MM.1S (cell line): ENCODE data around the gene EIF4B.

Source experiments
- DNase-seq: peaks from one replicate; pipeline ENCODE4 v3.0.0-alpha.2; 2015
- H2AFZ ChIP-seq: fragments of 300-600 bp; sonication (generic); 2 replicates; pipeline ENCODE4 v1.6.0; 2016; ENCODE audit warnings: antibody characterized with exemption, low read length
- H3F3A ChIP-seq: fragments of 300-600 bp; sonication (generic); 2 replicates; pipeline ENCODE4 v1.6.1; 2016; ENCODE audit warnings: mild to moderate bottlenecking, antibody characterized with exemption, low read length, moderate library complexity, mixed read lengths; ENCODE audit not compliant: insufficient read depth
- H3K27ac ChIP-seq: fragments of 300-600 bp; sonication (generic); 2 replicates; pipeline ENCODE4 v1.5.1; 2016; ENCODE audit warnings: mild to moderate bottlenecking, low read length
- H3K27me3 ChIP-seq: fragments of 300-600 bp; sonication (generic); replicated peaks from 2 replicates; pipeline ENCODE4 v1.6.0; 2016; ENCODE audit warnings: low read length; ENCODE audit not compliant: insufficient read depth
- H3K36me3 ChIP-seq: fragments of 300-600 bp; sonication (generic); replicated peaks from 2 replicates; pipeline ENCODE4 v1.6.1; 2016; ENCODE audit warnings: mild to moderate bottlenecking, low read length, mixed read lengths; ENCODE audit not compliant: insufficient read depth
- H3K4me1 ChIP-seq: fragments of 300-600 bp; sonication (generic); 2 replicates; pipeline ENCODE4 v1.6.1; 2016; ENCODE audit warnings: low read length, mixed read lengths
- H3K4me2 ChIP-seq: fragments of 300-600 bp; sonication (generic); 2 replicates; pipeline ENCODE4 v1.6.0; 2016; ENCODE audit warnings: low read depth, low read length
- H3K4me3 ChIP-seq: fragments of 300-600 bp; sonication (generic); 2 replicates; pipeline ENCODE4 v1.5.1; 2016; ENCODE audit warnings: low read length, mixed read lengths
- H3K79me2 ChIP-seq: fragments of 300-600 bp; sonication (generic); 2 replicates; pipeline ENCODE4 v1.6.1; 2016; ENCODE audit warnings: mixed run types, low read length, mixed read lengths
- H3K9ac ChIP-seq: fragments of 300-600 bp; sonication (generic); 2 replicates; pipeline ENCODE4 v1.6.1; 2016; ENCODE audit warnings: low read length, mixed read lengths
- H3K9me2 ChIP-seq: fragments of 300-600 bp; sonication (generic); replicated peaks from 2 replicates; pipeline ENCODE4 v1.6.1; 2016; ENCODE audit warnings: mild to moderate bottlenecking, low read length, mixed read lengths; ENCODE audit not compliant: insufficient read depth
- H3K9me3 ChIP-seq: fragments of 300-600 bp; sonication (generic); replicated peaks from 2 replicates; pipeline ENCODE4 v1.6.1; 2016; ENCODE audit warnings: mild to moderate bottlenecking, low read length, mixed read lengths; ENCODE audit not compliant: insufficient read depth
- H4K20me1 ChIP-seq: fragments of 300-600 bp; sonication (generic); 2 replicates; pipeline ENCODE4 v1.6.1; 2016; ENCODE audit warnings: mild to moderate bottlenecking, low read length, moderate library complexity, mixed read lengths; ENCODE audit not compliant: insufficient read depth
- CTCF ChIP-seq: fragments of 300-600 bp; sonication (generic); IDR thresholded peaks from 2 replicates; pipeline ENCODE4 v1.5.1; 2016; ENCODE audit warnings: antibody characterized with exemption, low read length, mixed read lengths
- EZH2 ChIP-seq: fragments of 300-600 bp; sonication (generic); optimal IDR thresholded peaks from 2 replicates; pipeline ENCODE3; 2017; ENCODE audit warnings: low read depth, mild to moderate bottlenecking, antibody characterized with exemption, low read length, mixed read lengths
- EZH2phosphoT487 ChIP-seq: fragments of 300-600 bp; sonication (generic); IDR thresholded peaks from 2 replicates; pipeline ENCODE4 v1.6.1; 2018; ENCODE audit warnings: antibody characterized with exemption, low read length

The EIF4B gene

GRCh38 chr12:52992699-52993557 lies 13.3 kb upstream of the EIF4B start:
- H3K9me2 ChIP-seq, result no peaks in the 10 kb centered on the region
- H3K9me3 ChIP-seq, result no peaks in the 10 kb centered on the region
- no peak for DNase-seq
- H2AFZ ChIP-seq, result no peak overlapping the region
- H3K4me2 ChIP-seq, result no peak overlapping the region
- H3F3A ChIP-seq, result no peaks in the 10 kb centered on the region
- no peak overlapping the region for H3K4me3 ChIP-seq
- H3K4me1 ChIP-seq, result no peaks in the 10 kb centered on the region
- no peaks in the 10 kb centered on the region for H3K79me2 ChIP-seq
- no peaks in the 10 kb centered on the region for H4K20me1 ChIP-seq
- no peaks in the 10 kb centered on the region for H3K36me3 ChIP-seq
- no peak overlapping the region for H3K27ac ChIP-seq
- no peak overlapping the region for H3K9ac ChIP-seq
- H3K27me3 ChIP-seq, result 0 out of 2 replicates have a peak, but pooled peaks cover 3% of the 10 kb centered on the region
- TF ChIP-seq EZH2 (no peak), EZH2phosphoT487 (no peak), CTCF (no peak)

GRCh38 chr12:52993558-52993869 lies 12.7 kb upstream of the EIF4B start:
- Histone ChIP-seq H3K4me1 (no peaks in the 10 kb centered on the region), H3K27ac (no peak overlapping the region), H3K4me2 (no peak overlapping the region), H3F3A (no peaks in the 10 kb centered on the region), H3K27me3 (0 out of 2 replicates have a peak, but pooled peaks cover 3% of the 10 kb centered on the region), H4K20me1 (no peaks in the 10 kb centered on the region), H3K9me3 (no peaks in the 10 kb centered on the region), H3K79me2 (no peaks in the 10 kb centered on the region), H3K36me3 (no peaks in the 10 kb centered on the region), H3K4me3 (no peak overlapping the region), H2AFZ (no peak overlapping the region), H3K9ac (no peak overlapping the region), H3K9me2 (no peaks in the 10 kb centered on the region)
- TF ChIP-seq EZH2phosphoT487, result no peak
- TF ChIP-seq CTCF, result no peak
- TF ChIP-seq EZH2, result no peak
- no peak for DNase-seq

GRCh38 chr12:53004178-53004577 lies 2.1 kb upstream of the EIF4B start:
- H3K9me2 ChIP-seq, result no peaks in the 10 kb centered on the region
- peaks cover 11% of the 10 kb centered on the region for H3K4me1 ChIP-seq
- DNase-seq, result no peak
- H3K27me3 ChIP-seq, result no peaks in the 10 kb centered on the region
- no peak overlapping the region for H3K9ac ChIP-seq
- H3K9me3 ChIP-seq, result no peaks in the 10 kb centered on the region
- no peak overlapping the region for H2AFZ ChIP-seq
- H3K27ac ChIP-seq, result no peak overlapping the region
- peaks cover 16% of the 10 kb centered on the region for H3F3A ChIP-seq
- H3K4me2 ChIP-seq, result no peak overlapping the region
- TF ChIP-seq EZH2, result no peak
- no peak for TF ChIP-seq EZH2phosphoT487
- H3K4me3 ChIP-seq, result no peak overlapping the region
- H4K20me1 ChIP-seq, result peaks cover 8% of the 10 kb centered on the region; the same call in 1 of the 2 replicates
- H3K36me3 ChIP-seq, result no peaks in the 10 kb centered on the region; the same call in 1 of the 2 replicates
- peaks cover 29% of the 10 kb centered on the region for H3K79me2 ChIP-seq

GRCh38 chr12:53004582-53004981 lies 1.7 kb upstream of the EIF4B start:
- no peaks in the 10 kb centered on the region for H3K9me3 ChIP-seq
- no peak overlapping the region for H3K4me3 ChIP-seq
- no peaks in the 10 kb centered on the region for H3K9me2 ChIP-seq
- no peak overlapping the region for H2AFZ ChIP-seq
- no peaks in the 10 kb centered on the region for H3K27me3 ChIP-seq
- H3K4me2 ChIP-seq, result no peak overlapping the region
- H3K9ac ChIP-seq, result no peak overlapping the region
- peaks cover 8% of the 10 kb centered on the region; the same call in 1 of the 2 replicates for H4K20me1 ChIP-seq
- no peak for DNase-seq
- peaks cover 33% of the 10 kb centered on the region for H3K79me2 ChIP-seq
- no peaks in the 10 kb centered on the region; the same call in 1 of the 2 replicates for H3K36me3 ChIP-seq
- H3F3A ChIP-seq, result peaks cover 16% of the 10 kb centered on the region
- TF ChIP-seq EZH2phosphoT487, result no peak
- no peak for TF ChIP-seq EZH2
- no peak for TF ChIP-seq CTCF
- peaks cover 11% of the 10 kb centered on the region for H3K4me1 ChIP-seq
- H3K27ac ChIP-seq, result no peak overlapping the region
